Suprapubic skin (tissue), 4 donors: Measurements from ENCODE around the gene KCTD5. TPM values are rescaled to one million over a fixed set of nuclear protein-coding genes. Genes with fewer than 3 reads are reported as not detected.

Experiments
- DNase-seq, 2 donors: peaks; one replicate each; pipeline ENCODE4 v3.0.0-alpha.2; 2019; ENCODE audit warnings: low spot score in 2 of 2
- H3K27ac ChIP-seq: fragments of 200-600 bp; sonication (generic); one replicate; pipeline ENCODE4 v1.5.1; 2019
- H3K27me3 ChIP-seq: fragments of 200-600 bp; sonication (generic); one replicate; pipeline ENCODE4 v1.5.1; 2019
- H3K36me3 ChIP-seq: fragments of 200-600 bp; sonication (generic); one replicate; pipeline ENCODE4 v1.5.1; 2019
- H3K4me1 ChIP-seq: fragments of 200-600 bp; sonication (generic); one replicate; pipeline ENCODE4 v1.5.1; 2019
- H3K4me3 ChIP-seq: fragments of 200-600 bp; sonication (generic); one replicate; pipeline ENCODE4 v1.5.1; 2019; ENCODE audit warnings: mild to moderate bottlenecking
- H3K9me3 ChIP-seq: fragments of 200-600 bp; sonication (generic); one replicate; pipeline ENCODE4 v1.5.1; 2019
- EP300 ChIP-seq: sonication (generic); formaldehyde crosslinking; IDR thresholded peaks from one replicate; pipeline ENCODE4 v1.6.1; 2017; ENCODE audit warnings: antibody characterized with exemption
- POLR2A ChIP-seq, 2 donors: fragments of 450-650 bp; IDR thresholded peaks; one replicate each; pipeline ENCODE4 v1.6.1; 2017; ENCODE audit warnings: antibody characterized with exemption in 2 of 2, mild to moderate bottlenecking in 2 of 2, moderate library complexity in 2 of 2
- POLR2AphosphoS5 ChIP-seq, 3 donors: sonication (generic); formaldehyde crosslinking; IDR thresholded peaks; one replicate each; pipeline ENCODE4 v1.6.1; 2017; ENCODE audit warnings: antibody characterized with exemption in 3 of 3
- WGBS: methylation state at CpG from one replicate; pipeline ENCODE4 v1.1.5; 2018; 5-methylcytosine and 5-hydroxymethylcytosine counted together
- total RNA-seq, 4 donors: library from RNA; depleted of rRNA; stranded (reverse); fragments of >200 nt; gene quantifications; one replicate each; pipeline ENCODE4 v1.1.0, GENCODE V29; 2016
- TF ChIP-seq, protein P1 (sequence below), 2 donors: fragments of 200-600 bp in 1 of 2; fragments of 450-650 bp in 1 of 2; sonication (generic) in 1 of 2; IDR thresholded peaks; one replicate each; pipeline ENCODE4 v1.5.1; 2016 to 2019; ENCODE audit warnings: antibody characterized with exemption in 2 of 2, mild to moderate bottlenecking in 1 of 2, moderate library complexity in 1 of 2

Gene KCTD5
- total RNA-seq, 4 donors from 2014 or later = 46.3 to 84.4 (median 53.0) TPM

- no peak for TF ChIP-seq POLR2AphosphoS5 (IDR thresholded peaks at IDR 0.05)
- no peak for TF ChIP-seq EP300
- no peak for TF ChIP-seq POLR2A (IDR thresholded peaks at IDR 0.05)
- TF ChIP-seq, protein P1, sequence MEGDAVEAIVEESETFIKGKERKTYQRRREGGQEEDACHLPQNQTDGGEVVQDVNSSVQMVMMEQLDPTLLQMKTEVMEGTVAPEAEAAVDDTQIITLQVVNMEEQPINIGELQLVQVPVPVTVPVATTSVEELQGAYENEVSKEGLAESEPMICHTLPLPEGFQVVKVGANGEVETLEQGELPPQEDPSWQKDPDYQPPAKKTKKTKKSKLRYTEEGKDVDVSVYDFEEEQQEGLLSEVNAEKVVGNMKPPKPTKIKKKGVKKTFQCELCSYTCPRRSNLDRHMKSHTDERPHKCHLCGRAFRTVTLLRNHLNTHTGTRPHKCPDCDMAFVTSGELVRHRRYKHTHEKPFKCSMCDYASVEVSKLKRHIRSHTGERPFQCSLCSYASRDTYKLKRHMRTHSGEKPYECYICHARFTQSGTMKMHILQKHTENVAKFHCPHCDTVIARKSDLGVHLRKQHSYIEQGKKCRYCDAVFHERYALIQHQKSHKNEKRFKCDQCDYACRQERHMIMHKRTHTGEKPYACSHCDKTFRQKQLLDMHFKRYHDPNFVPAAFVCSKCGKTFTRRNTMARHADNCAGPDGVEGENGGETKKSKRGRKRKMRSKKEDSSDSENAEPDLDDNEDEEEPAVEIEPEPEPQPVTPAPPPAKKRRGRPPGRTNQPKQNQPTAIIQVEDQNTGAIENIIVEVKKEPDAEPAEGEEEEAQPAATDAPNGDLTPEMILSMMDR (IDR thresholded peaks at IDR 0.05) = no peak
- Histone ChIP-seq H3K27ac (no peak overlapping the region), H3K4me1 (no peaks in the 10 kb centered on the region), H3K9me3 (no peaks in the 10 kb centered on the region), H3K4me3 (no peak overlapping the region), H3K36me3 (no peaks in the 10 kb centered on the region), H3K27me3 (peaks cover 24% of the 10 kb centered on the region)
- no peak for DNase-seq
- 100% methylated on average over 1 of the region's 4 CpGs for WGBS
Measured at GRCh38 chr16:2741168-2741567, 58.8 kb downstream of the KCTD5 start.

- TF ChIP-seq EP300 = no peak
- no peak for TF ChIP-seq POLR2A (IDR thresholded peaks at IDR 0.05)
- TF ChIP-seq, protein P1 (IDR thresholded peaks at IDR 0.05) = no peak
- no peak for TF ChIP-seq POLR2AphosphoS5 (IDR thresholded peaks at IDR 0.05)
- H3K4me1 ChIP-seq = no peaks in the 10 kb centered on the region
- H3K4me3 ChIP-seq = no peak overlapping the region
- H3K27ac ChIP-seq = no peak overlapping the region
- no peaks in the 10 kb centered on the region for H3K36me3 ChIP-seq
- 97% methylated on average over 12 of the region's 12 CpGs for WGBS
- DNase-seq = no peak
- H3K27me3 ChIP-seq = peaks cover 15% of the 10 kb centered on the region
- no peaks in the 10 kb centered on the region for H3K9me3 ChIP-seq
Measured at GRCh38 chr16:2742323-2743006, 60.1 kb downstream of the KCTD5 start.

DNA sequence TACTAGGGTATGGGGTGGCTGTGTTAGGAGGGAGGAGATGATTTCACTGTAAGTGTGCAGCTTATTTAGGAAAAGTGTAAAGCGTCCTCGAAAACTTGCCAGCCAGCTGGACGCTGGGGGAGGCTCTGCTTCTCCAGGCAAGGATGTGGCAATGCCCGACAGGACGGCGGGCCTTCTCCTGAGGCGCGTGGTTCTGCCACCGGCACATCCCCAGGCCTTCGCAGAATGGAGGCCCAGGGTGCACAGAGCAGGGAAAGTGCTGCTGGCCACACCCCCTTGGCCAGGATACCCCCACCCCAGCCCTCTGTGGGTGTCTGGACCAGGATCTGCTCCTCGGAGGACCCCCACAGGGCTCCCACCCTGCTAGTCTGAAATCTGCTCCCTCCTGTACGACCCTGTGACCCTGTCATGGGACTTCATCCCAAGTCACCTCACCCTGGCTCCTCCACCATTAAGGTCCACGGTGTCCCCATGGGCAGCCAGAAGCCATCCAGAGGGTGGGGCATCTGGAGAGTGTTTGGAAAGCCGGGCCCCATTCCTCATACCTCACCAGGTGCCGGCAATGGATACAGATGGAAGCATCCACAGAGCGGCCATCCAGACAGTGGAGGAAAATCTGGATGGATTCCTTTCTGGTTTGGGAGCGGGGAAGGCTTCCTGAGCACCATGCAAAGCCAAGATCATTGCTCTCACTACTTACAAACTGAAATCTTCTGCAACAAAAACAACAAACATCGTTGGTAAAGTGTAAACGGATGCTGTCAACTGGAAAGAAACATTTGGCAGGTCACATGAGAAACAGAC lies 60.9 kb downstream of the KCTD5 start:
- Histone ChIP-seq H3K9me3 (no peaks in the 10 kb centered on the region), H3K27me3 (peaks cover 14% of the 10 kb centered on the region), H3K4me3 (no peak overlapping the region), H3K36me3 (no peaks in the 10 kb centered on the region), H3K4me1 (no peaks in the 10 kb centered on the region), H3K27ac (no peak overlapping the region)
- 90% methylated on average over 17 of the region's 19 CpGs for WGBS
- no peak for DNase-seq
- TF ChIP-seq, protein P1 (IDR thresholded peaks at IDR 0.05) = no peak
- TF ChIP-seq EP300 (no peak), POLR2AphosphoS5 (IDR thresholded peaks at IDR 0.05) (no peak), POLR2A (IDR thresholded peaks at IDR 0.05) (no peak)

- H3K4me3 ChIP-seq = no peak overlapping the region
- H3K27ac ChIP-seq = no peak overlapping the region
- H3K9me3 ChIP-seq = no peaks in the 10 kb centered on the region
- H3K4me1 ChIP-seq = no peaks in the 10 kb centered on the region
- peaks cover 7% of the 10 kb centered on the region for H3K27me3 ChIP-seq
- no peaks in the 10 kb centered on the region for H3K36me3 ChIP-seq
- no peak for DNase-seq
- TF ChIP-seq, protein P1 (IDR thresholded peaks at IDR 0.05) = no peak
- TF ChIP-seq POLR2A (IDR thresholded peaks at IDR 0.05) (no peak), POLR2AphosphoS5 (IDR thresholded peaks at IDR 0.05) (no peak), EP300 (no peak)
- WGBS = 95% methylated on average over 6 of the region's 6 CpGs
Measured at GRCh38 chr16:2744711-2745110, 62.4 kb downstream of the KCTD5 start.
